Measurements from ENCODE around the gene NLRP1. TPM values are rescaled to one million over a fixed set of nuclear protein-coding genes. Genes with fewer than 3 reads are reported as not detected.

NLRP1 gene
- total RNA-seq, 1 donor from 2014 or later, result 7.8 TPM

DNA sequence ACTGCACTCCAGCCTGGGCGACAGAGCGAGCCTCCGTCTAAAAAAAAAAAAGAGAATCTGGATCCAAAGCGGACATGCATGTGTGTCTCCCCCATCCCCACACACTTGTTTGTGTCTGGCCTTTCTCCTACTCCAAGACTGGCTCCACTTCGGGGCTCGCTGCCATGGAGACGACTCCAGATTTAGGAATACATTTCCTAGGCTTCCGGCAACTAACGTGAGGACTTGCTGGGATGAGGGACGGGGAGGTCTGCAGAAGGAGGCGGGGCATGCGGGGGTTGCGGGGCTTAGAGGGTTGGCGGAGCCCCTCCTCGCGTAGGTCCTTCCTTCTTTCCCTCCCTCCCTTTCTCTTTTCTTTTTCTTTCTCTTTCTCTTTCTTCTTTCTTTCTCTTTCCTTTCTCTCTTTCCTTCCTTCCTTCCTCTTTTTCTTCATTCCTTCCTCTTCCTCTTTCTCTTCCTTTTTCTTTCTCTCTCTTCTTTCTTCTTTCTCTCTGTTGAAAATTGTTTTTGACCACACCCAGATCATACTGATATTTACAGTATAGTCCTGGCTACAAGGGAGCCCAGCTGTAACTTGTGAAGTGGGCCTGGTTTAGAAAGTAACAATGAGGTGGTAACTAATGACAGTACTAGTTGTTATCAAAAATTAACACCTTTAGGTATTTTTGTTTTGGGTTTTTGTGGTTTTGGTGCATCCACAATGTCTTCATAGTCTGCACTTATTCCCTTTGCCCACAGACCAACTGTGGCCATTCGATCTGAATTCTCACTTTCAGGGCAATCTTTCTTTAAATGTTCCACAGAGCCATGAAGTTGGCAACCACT is 72.7 kb downstream of the NLRP1 start:
- H3K36me3 Mint-ChIP-seq (ENCODE audit: low read depth, unreplicated experiment), result no peaks in the 10 kb centered on the region
- no peaks in the 10 kb centered on the region for H3K9me3 Mint-ChIP-seq (ENCODE audit: unreplicated experiment)
- H3K27me3 Mint-ChIP-seq (ENCODE audit: unreplicated experiment), result peaks cover 1% of the 10 kb centered on the region
- DNase-seq (ENCODE audit: low spot score), result no peak
- no peak overlapping the region for H3K4me3 Mint-ChIP-seq (ENCODE audit: unreplicated experiment)
- no peaks in the 10 kb centered on the region for H3K4me1 Mint-ChIP-seq (ENCODE audit: unreplicated experiment)
- TF ChIP-seq, protein P1, sequence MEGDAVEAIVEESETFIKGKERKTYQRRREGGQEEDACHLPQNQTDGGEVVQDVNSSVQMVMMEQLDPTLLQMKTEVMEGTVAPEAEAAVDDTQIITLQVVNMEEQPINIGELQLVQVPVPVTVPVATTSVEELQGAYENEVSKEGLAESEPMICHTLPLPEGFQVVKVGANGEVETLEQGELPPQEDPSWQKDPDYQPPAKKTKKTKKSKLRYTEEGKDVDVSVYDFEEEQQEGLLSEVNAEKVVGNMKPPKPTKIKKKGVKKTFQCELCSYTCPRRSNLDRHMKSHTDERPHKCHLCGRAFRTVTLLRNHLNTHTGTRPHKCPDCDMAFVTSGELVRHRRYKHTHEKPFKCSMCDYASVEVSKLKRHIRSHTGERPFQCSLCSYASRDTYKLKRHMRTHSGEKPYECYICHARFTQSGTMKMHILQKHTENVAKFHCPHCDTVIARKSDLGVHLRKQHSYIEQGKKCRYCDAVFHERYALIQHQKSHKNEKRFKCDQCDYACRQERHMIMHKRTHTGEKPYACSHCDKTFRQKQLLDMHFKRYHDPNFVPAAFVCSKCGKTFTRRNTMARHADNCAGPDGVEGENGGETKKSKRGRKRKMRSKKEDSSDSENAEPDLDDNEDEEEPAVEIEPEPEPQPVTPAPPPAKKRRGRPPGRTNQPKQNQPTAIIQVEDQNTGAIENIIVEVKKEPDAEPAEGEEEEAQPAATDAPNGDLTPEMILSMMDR (IDR thresholded peaks at IDR 0.05; ENCODE audit: unreplicated experiment), result no peak
- H3K27ac Mint-ChIP-seq (ENCODE audit: unreplicated experiment), result no peak overlapping the region

DNA sequence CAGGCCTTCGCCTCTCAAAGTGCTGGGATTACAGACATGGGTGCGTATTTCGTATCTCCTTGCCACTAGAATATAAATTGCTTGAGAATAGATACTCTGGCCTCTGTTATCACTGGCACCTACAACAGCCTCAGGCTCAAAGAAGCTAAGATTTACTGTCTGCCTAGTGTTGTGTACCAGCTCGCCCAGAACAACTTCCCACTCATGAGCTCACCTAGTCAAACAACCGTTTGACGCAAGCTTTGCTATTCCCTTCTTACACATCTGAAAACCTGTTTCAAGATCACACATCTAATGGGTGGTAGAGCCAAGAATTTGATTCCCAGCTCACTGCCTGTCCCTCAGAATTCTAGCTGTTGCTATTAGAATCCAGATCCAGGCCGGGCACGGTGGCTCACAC is 73.5 kb downstream of the NLRP1 start:
- Mint-ChIP-seq H3K27ac (ENCODE audit: unreplicated experiment) (no peak overlapping the region), H3K4me1 (ENCODE audit: unreplicated experiment) (no peaks in the 10 kb centered on the region), H3K9me3 (ENCODE audit: unreplicated experiment) (no peaks in the 10 kb centered on the region), H3K4me3 (ENCODE audit: unreplicated experiment) (no peak overlapping the region), H3K27me3 (ENCODE audit: unreplicated experiment) (peaks cover 1% of the 10 kb centered on the region), H3K36me3 (ENCODE audit: low read depth, unreplicated experiment) (no peaks in the 10 kb centered on the region)
- DNase-seq (ENCODE audit: low spot score), result no peak
- TF ChIP-seq, protein P1 (IDR thresholded peaks at IDR 0.05; ENCODE audit: unreplicated experiment), result no peak

DNA sequence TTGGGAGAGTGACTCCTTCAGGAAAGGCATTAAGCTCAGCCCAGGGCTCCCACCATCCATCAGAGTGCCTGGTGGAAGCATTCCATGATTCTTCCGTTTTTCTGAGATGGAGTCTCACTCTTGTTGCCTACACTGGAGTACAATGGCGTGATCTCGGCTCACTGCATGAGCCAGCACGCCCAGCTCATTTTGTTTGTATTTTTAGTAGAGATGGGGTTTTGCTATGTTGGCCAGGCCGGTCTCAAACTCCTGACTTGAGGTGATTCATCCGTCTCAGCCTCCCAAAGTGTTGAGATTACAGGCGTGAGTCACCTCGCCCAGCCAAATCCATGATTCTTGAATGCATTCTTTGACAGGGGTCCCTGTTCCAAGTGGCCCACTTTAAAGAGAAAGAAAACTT is 74.8 kb downstream of the NLRP1 start:
- Mint-ChIP-seq H3K36me3 (ENCODE audit: low read depth, unreplicated experiment) (no peaks in the 10 kb centered on the region), H3K4me3 (ENCODE audit: unreplicated experiment) (no peak overlapping the region), H3K27ac (ENCODE audit: unreplicated experiment) (no peak overlapping the region)

DNA sequence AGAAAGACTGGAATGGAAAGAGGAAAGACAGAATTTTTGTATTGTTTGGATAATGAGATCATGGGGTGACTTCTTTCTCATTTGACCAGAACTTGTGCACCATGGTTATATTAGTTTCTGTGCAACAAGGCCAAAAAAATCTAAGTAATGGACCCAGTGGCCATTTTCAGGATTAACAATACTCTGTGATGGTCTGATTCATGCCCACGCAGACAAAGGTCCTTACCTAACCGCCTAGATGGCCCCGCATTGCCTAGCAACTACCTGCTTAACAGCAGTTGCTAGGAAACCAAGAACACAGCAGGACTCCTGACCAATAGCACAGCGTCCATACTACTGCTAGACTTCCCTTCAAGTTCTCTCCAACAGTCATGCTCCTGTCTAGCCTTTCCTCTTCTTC is 75.5 kb downstream of the NLRP1 start:
- H3K27ac Mint-ChIP-seq (ENCODE audit: unreplicated experiment), result no peak overlapping the region

More for the DNA sequence above, 74.8 kb downstream of the NLRP1 start:
- TF ChIP-seq, protein P1 (IDR thresholded peaks at IDR 0.05; ENCODE audit: unreplicated experiment), result no peak
- Mint-ChIP-seq H3K9me3 (ENCODE audit: unreplicated experiment) (no peaks in the 10 kb centered on the region), H3K27me3 (ENCODE audit: unreplicated experiment) (peaks cover 1% of the 10 kb centered on the region), H3K4me1 (ENCODE audit: unreplicated experiment) (no peaks in the 10 kb centered on the region)
- no peak for DNase-seq (ENCODE audit: low spot score)

DNA sequence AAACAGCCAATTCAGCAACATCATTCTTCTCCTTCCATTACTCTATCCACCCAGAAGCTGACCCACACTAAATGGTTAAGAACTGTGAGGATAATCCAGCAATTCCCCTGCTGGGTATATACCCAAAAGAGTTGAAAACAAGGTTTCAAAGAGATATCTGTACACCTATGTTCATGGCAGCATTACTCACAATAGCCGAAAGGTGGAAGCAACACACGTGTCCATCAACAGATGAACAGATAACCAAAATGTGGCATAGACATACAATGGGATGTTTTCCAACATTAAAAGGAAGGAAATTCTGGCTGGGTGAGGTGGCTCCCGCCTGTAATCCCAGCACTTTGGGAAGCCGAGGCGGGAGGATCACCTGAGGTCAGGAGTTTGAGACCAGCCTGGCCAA is 78.0 kb downstream of the NLRP1 start:
- DNase-seq (ENCODE audit: low spot score), result no peak
- no peak overlapping the region for H3K4me3 Mint-ChIP-seq (ENCODE audit: unreplicated experiment)
- H3K27ac Mint-ChIP-seq (ENCODE audit: unreplicated experiment), result no peak overlapping the region
- H3K4me1 Mint-ChIP-seq (ENCODE audit: unreplicated experiment), result peaks cover 3% of the 10 kb centered on the region
- H3K27me3 Mint-ChIP-seq (ENCODE audit: unreplicated experiment), result peaks cover 4% of the 10 kb centered on the region
- TF ChIP-seq, protein P1 (IDR thresholded peaks at IDR 0.05; ENCODE audit: unreplicated experiment), result no peak
- peaks cover 8% of the 10 kb centered on the region for H3K36me3 Mint-ChIP-seq (ENCODE audit: low read depth, unreplicated experiment)
- no peaks in the 10 kb centered on the region for H3K9me3 Mint-ChIP-seq (ENCODE audit: unreplicated experiment)

More for the DNA sequence above, 75.5 kb downstream of the NLRP1 start:
- no peak for DNase-seq (ENCODE audit: low spot score)
- no peaks in the 10 kb centered on the region for H3K4me1 Mint-ChIP-seq (ENCODE audit: unreplicated experiment)
- no peaks in the 10 kb centered on the region for H3K36me3 Mint-ChIP-seq (ENCODE audit: low read depth, unreplicated experiment)
- peaks cover 1% of the 10 kb centered on the region for H3K27me3 Mint-ChIP-seq (ENCODE audit: unreplicated experiment)
- no peak overlapping the region for H3K4me3 Mint-ChIP-seq (ENCODE audit: unreplicated experiment)
- no peaks in the 10 kb centered on the region for H3K9me3 Mint-ChIP-seq (ENCODE audit: unreplicated experiment)
- TF ChIP-seq, protein P1 (IDR thresholded peaks at IDR 0.05; ENCODE audit: unreplicated experiment), result no peak

All from endothelial cell (in vitro differentiated cells).